ENCODE results near the gene ZBTB46. TPM values are rescaled to one million over a fixed set of nuclear protein-coding genes. Genes with fewer than 3 reads are reported as not detected.

Gene ZBTB46
- total RNA-seq, 2 donors from 2014 or later, result 7.9 to 12.2 TPM

- WGBS, result 91% methylated on average over 30 of the region's 30 CpGs
- Histone ChIP-seq H3K27ac (no peak overlapping the region), H3K4me1 (replicated peaks) (no peaks in the 10 kb centered on the region), H3K36me3 (no peaks in the 10 kb centered on the region), H3K27me3 (replicated peaks; ENCODE audit: insufficient read depth) (no peaks in the 10 kb centered on the region), H3K4me3 (no peak overlapping the region), H3K9me3 (no peaks in the 10 kb centered on the region)
- intact Hi-C loops (cut with DNase I), result no loop called here
- no peak for DNase-seq (ENCODE audit: low spot score)
- TF ChIP-seq POLR2A (IDR thresholded peaks at IDR 0.05) (no peak), POLR2AphosphoS5 (IDR thresholded peaks at IDR 0.05) (no peak), CTCF (IDR thresholded peaks at IDR 0.05) (no peak)
Measured at GRCh38 chr20:63795178-63795830, 35.8 kb downstream of the ZBTB46 start.

GRCh38 chr20:63794614-63795013 lies 36.5 kb downstream of the ZBTB46 start:
- Histone ChIP-seq H3K4me3 (no peak overlapping the region), H3K36me3 (no peaks in the 10 kb centered on the region), H3K27ac (no peak overlapping the region), H3K4me1 (replicated peaks) (no peaks in the 10 kb centered on the region), H3K27me3 (replicated peaks; ENCODE audit: insufficient read depth) (no peaks in the 10 kb centered on the region), H3K9me3 (no peaks in the 10 kb centered on the region)
- 83% methylated on average over 9 of the region's 14 CpGs for WGBS
- TF ChIP-seq POLR2AphosphoS5 (IDR thresholded peaks at IDR 0.05) (no peak), CTCF (IDR thresholded peaks at IDR 0.05) (no peak), POLR2A (IDR thresholded peaks at IDR 0.05) (no peak)
- intact Hi-C loops (cut with DNase I), result no loop called here
- DNase-seq (ENCODE audit: low spot score), result no peak

GRCh38 chr20:63792866-63793265 lies 38.2 kb downstream of the ZBTB46 start:
- Histone ChIP-seq H3K4me3 (no peak overlapping the region), H3K27me3 (replicated peaks; ENCODE audit: insufficient read depth) (no peaks in the 10 kb centered on the region), H3K36me3 (no peaks in the 10 kb centered on the region), H3K9me3 (no peaks in the 10 kb centered on the region), H3K27ac (no peak overlapping the region), H3K4me1 (replicated peaks) (no peaks in the 10 kb centered on the region)
- intact Hi-C loops (cut with DNase I), result no loop called here
- no peak for DNase-seq (ENCODE audit: low spot score)
- TF ChIP-seq POLR2A (IDR thresholded peaks at IDR 0.05) (no peak), POLR2AphosphoS5 (IDR thresholded peaks at IDR 0.05) (no peak), CTCF (IDR thresholded peaks at IDR 0.05) (no peak)
- 71% methylated on average over 20 of the region's 20 CpGs for WGBS

- WGBS, result 52% methylated on average over 23 of the region's 23 CpGs
- Histone ChIP-seq H3K27ac (no peak overlapping the region), H3K4me1 (replicated peaks) (no peaks in the 10 kb centered on the region), H3K27me3 (replicated peaks; ENCODE audit: insufficient read depth) (no peaks in the 10 kb centered on the region), H3K4me3 (no peak overlapping the region), H3K9me3 (no peaks in the 10 kb centered on the region), H3K36me3 (no peaks in the 10 kb centered on the region)
- DNase-seq (ENCODE audit: low spot score), result no peak
- TF ChIP-seq POLR2A (IDR thresholded peaks at IDR 0.05) (no peak), POLR2AphosphoS5 (IDR thresholded peaks at IDR 0.05) (no peak), CTCF (IDR thresholded peaks at IDR 0.05) (no peak)
- intact Hi-C loops (cut with DNase I), result no loop called here
Measured at GRCh38 chr20:63791497-63792156, 39.4 kb downstream of the ZBTB46 start.

All from prostate gland (tissue), 2 donors.